HG03045 (cell line): ENCODE results near the gene MAP2K2.
A peak's percentile ranks its signal among the peaks of the same experiment; 100 is the strongest.
"Not testable (repeated sequence)": the region's sequence is repeated elsewhere in the genome, so short reads cannot be mapped to it uniquely, and the experiment has no call there.

Experiments used
- ATAC-seq: cut with Tn5 transposase; IDR thresholded peaks from one replicate; pipeline ENCODE4 v1.9.1; 2021; ENCODE audit warnings: mild to moderate bottlenecking, moderate library complexity; ENCODE audit not compliant: unreplicated experiment

The MAP2K2 gene

DNA sequence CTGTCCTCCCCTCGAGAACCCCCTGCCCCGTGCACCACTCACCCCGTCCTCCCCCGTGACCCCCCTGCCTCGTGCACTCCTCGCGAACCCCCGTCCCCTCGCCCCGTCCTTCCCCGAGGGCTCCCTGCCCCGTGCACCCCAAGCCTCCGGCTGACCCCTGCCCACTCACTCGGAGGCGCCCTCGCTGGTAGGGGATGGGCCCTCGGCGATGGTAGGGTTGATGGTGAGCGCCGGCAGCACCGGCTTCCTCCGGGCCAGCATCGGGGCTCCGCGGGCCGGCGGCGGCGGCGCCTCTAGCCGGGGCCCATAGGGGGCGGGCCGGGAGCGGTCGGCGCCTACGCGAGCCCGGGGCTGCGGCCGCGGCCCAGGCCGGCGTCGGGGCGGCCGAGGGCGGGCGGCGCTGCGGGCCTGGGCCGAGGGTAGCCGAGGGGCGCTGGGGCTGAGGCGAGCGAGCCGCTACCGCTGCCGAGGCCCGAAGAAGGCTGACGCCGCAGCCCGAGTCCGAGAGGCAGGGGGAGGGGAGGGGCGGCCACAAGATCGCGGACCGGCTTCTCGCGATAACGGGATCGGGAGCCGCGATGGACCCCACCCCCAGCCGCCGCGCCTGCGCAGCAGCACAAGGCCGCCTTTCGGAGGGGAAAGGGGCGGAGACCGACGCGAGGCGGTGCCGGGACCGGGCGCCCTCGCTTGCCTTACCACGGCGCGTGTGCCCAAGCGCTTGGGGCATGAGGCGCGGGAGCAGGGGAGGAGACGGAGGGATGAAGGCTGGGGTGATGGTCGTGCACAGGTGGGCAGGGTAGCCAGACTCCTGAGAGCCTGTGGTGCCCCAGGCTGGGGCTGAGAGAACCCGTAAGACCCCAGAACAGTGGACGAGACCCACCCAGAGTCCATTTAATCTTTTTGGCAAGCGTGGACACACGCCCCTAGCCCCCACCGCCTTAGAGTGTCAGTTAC is at the start of gene MAP2K2:
Gene MAP2K2, minus strand, starts transcription at position 508 of the 954 bp plus-strand sequence. Its CDS starts 247 bp downstream, at position 261.
- peak; percentile 78 for ATAC-seq

DNA sequence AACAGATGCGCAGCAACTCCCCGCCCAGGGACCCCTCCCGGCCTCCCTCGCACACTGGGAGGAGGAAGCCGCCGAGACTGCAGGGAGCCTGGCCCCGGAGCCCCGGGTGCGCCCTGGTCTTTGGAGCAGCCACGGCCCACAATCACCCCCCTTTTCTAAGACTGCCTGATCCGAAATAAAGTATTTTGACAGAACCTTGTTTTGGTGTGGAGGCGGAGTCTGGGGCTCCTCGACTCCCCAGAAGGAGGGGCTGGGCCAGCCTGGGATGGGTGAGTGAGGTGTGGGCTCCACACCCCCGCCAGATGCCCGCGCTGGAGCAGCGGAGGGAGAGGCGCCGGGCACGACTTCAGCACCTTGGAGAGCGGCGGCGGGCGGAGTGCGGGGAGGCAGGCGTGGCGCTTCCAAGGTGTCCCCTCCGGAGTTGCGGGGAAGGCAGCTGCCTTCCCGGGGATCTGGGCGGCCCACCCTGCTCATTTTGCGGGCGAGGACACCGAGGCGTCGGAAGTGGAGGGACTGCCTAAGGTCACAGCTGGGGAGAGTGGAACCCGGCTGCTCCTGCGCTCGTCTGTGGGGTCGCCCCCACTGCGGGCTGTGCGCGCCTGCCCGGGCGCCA is 49.0 kb upstream of the MAP2K2 start:
- no peak for ATAC-seq

GRCh38 chr19:4171676-4172075 is 47.8 kb upstream of the MAP2K2 start:
- no peak for ATAC-seq

DNA sequence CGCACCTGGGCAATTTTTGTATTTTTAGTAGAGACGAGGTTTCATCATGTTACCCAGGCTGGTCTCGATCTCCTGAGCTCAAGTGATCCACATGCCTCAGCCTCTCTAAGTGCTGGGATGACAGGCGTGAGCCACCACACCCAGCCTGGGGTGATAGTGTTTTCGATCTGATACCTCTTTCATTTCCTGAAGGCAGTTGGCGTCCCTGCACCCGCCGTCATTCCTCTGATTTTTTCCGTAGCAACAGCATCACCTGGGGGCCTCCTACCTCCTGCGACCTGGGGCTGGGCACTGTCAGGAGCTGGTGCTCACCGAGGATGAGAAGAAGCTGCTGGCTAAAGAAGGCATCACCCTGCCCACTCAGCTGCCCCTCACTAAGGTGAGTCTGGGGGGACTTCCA is 40.3 kb upstream of the MAP2K2 start:
- no peak for ATAC-seq

GRCh38 chr19:4161415-4162077 is 37.6 kb upstream of the MAP2K2 start:
- no peak for ATAC-seq

GRCh38 chr19:4157971-4158370 is 34.0 kb upstream of the MAP2K2 start:
- not testable (repeated sequence) for ATAC-seq

DNA sequence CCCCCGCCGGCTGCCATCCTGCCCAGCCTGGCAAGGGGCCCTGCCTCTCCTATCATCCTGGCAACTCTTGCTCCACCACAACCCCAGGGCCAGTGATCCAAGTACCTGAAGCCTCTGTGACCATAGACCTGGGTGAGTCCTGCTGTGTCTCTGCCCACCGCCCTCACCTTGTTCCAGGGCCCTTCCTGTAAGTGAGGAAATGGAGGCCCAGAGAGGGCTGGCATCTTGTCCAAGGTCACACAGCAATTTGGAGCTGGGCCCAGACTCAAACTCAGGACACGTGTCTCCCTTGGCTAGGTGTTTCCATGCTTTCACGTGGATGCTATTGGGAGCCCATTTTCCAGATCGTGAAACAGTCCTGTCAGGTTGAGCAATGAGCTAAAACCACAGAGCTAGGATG is 33.2 kb upstream of the MAP2K2 start:
- ATAC-seq, result no peak

- no peak for ATAC-seq
Observed at GRCh38 chr19:4154571-4155312, 30.8 kb upstream of the MAP2K2 start.

GRCh38 chr19:4152241-4152998 is 28.5 kb upstream of the MAP2K2 start:
- ATAC-seq, result no peak

DNA sequence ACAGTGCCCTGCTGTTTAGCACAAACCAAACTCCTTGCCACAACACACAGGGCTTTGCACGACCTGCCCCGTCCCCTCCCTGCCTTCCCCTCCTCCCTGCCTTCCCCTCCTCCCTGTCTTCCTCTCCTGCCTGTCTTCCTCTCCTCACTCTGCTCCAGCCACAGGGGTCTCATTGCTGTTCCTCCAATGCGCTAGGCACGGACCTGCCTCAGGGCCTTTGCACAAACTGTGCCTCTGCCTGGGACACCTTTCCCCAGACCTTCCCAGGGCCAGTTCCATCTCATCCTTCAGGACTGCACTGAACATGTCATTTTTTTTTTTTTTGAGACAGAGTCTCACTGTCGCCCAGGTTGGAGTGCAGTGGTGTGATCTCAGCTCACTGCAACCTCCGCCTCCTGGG is 27.7 kb upstream of the MAP2K2 start:
- no peak for ATAC-seq

GRCh38 chr19:4149518-4150288 is 25.8 kb upstream of the MAP2K2 start:
- no peak for ATAC-seq

DNA sequence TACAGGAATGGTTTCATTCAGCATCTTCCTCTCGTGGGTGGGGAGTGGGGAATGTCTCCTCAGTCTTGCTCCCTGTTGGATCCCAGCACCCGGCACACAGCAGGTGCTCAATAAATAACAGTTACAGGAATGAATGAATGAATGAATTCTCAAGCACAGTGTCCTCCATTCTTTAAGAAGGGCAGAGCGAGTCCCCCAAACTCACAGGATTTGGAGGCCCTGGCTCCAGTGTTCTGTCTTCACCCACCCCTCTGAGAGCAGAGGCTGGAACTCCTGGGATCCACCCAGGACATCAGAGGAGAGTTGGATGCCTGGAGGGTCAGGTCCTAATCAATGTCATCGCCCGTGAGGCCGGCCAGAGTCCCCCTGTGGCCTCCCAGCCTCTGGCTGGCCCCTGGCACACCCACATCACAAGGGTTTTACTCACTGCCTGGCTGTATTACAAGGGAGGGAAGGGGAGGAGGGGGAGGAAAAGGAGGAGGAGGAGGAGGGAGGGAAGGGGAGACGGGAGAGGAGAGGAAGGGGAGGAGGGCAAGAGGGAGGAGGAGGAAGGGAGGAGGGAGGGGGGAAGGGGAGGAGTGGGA is 20.8 kb upstream of the MAP2K2 start:
- no peak for ATAC-seq

DNA sequence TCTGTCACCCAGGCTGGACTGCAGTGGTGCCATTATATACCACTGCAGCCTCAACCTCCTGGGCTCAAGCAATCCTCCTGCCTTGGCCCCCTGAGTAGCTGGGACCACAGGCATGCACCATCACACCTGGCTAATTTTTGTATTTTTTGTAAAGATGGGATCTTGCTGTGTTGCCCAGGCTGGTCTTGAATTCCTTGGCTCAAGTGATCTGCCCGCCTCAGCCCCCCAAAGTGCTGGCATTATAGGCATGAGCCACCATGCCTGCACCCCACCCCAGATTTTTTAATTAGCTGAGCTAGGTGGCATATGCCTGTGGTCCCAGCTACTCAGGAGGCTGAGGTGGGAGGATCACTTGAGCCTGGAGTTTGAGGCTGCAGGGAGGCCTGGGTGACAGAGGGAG is 19.0 kb upstream of the MAP2K2 start:
- not testable (repeated sequence) for ATAC-seq

- no peak for ATAC-seq
Observed at GRCh38 chr19:4140237-4140711, 16.4 kb upstream of the MAP2K2 start.

GRCh38 chr19:4139614-4140236 is 15.8 kb upstream of the MAP2K2 start:
- ATAC-seq, result no peak

GRCh38 chr19:4138445-4138844 is 14.5 kb upstream of the MAP2K2 start:
- ATAC-seq, result no peak

GRCh38 chr19:4136680-4137088 is 12.8 kb upstream of the MAP2K2 start:
- ATAC-seq, result no peak

- ATAC-seq, result not testable (repeated sequence)
Observed at GRCh38 chr19:4135386-4135785, 11.5 kb upstream of the MAP2K2 start.
